SK-N-MC (cell line): ENCODE measurements around the gene HSP90AB1.
A peak's percentile ranks its signal among the peaks of the same experiment; 100 is the strongest.

Experiments used
- DNase-seq: peaks from one replicate; pipeline ENCODE4 v3.0.0-alpha.2; 2011; ENCODE audit warnings: low read depth, low spot score
- H3K27ac ChIP-seq: fragments of 200-600 bp; sonication (generic); 2 replicates; pipeline ENCODE4 v1.5.1; 2016; ENCODE audit warnings: mixed run types
- H3K36me3 ChIP-seq: fragments of 200-600 bp; sonication (generic); 2 replicates; pipeline ENCODE4 v1.6.1; 2017; ENCODE audit warnings: antibody characterized with exemption, low read length, mixed read lengths; ENCODE audit not compliant: insufficient read depth
- H3K4me3 ChIP-seq: fragments of 200-600 bp; sonication (generic); 2 replicates; pipeline ENCODE4 v1.5.1; 2016
- H3K9ac ChIP-seq: fragments of 200-600 bp; sonication (generic); 2 replicates; pipeline ENCODE4 v1.8.0; 2017; ENCODE audit warnings: mixed run types, mixed read lengths; ENCODE audit not compliant: insufficient read length
- H3K9me3 ChIP-seq: fragments of 200-600 bp; sonication (generic); 2 replicates; pipeline ENCODE4 v1.6.1; 2017; ENCODE audit warnings: low read depth, mild to moderate bottlenecking, antibody characterized with exemption, low read length, moderate library complexity, mixed read lengths
- EZH2 ChIP-seq: fragments of 200-600 bp; sonication (generic); IDR thresholded peaks from one replicate; pipeline ENCODE4 v1.6.1; 2017; ENCODE audit warnings: antibody characterized with exemption
- FOXP2 ChIP-seq: optimal IDR thresholded peaks from 2 replicates; pipeline ENCODE3; 2011; ENCODE audit warnings: mild to moderate bottlenecking, moderate library complexity; ENCODE audit not compliant: insufficient read depth; ENCODE audit errors: extremely low read length, control extremely low read depth
- POLR2AphosphoS5 ChIP-seq: IDR thresholded peaks from 2 replicates; pipeline ENCODE4 v1.6.1; 2012; ENCODE audit warnings: mild to moderate bottlenecking, low read depth, low read length, borderline replicate concordance

HSP90AB1 gene

GRCh38 chr6:44260451-44261297 is 13.8 kb downstream of the HSP90AB1 start:
- Histone ChIP-seq H3K27ac (no peak overlapping the region), H3K9me3 (no peaks in the 10 kb centered on the region), H3K4me3 (no peak overlapping the region), H3K36me3 (no peaks in the 10 kb centered on the region), H3K9ac (no peak overlapping the region)
- TF ChIP-seq POLR2AphosphoS5: no peak
- no peak for TF ChIP-seq FOXP2
- no peak for TF ChIP-seq EZH2
- no peak for DNase-seq

GRCh38 chr6:44261581-44261980 is 14.7 kb downstream of the HSP90AB1 start:
- no peak overlapping the region for H3K9ac ChIP-seq
- no peaks in the 10 kb centered on the region for H3K9me3 ChIP-seq
- TF ChIP-seq EZH2 (no peak), FOXP2 (no peak), POLR2AphosphoS5 (no peak)
- H3K36me3 ChIP-seq: no peaks in the 10 kb centered on the region
- H3K4me3 ChIP-seq: no peak overlapping the region
- H3K27ac ChIP-seq: no peak overlapping the region
- no peak for DNase-seq

- H3K36me3 ChIP-seq: no peaks in the 10 kb centered on the region
- H3K4me3 ChIP-seq: no peak overlapping the region
- H3K27ac ChIP-seq: no peak overlapping the region
- no peak for TF ChIP-seq FOXP2
- no peak for TF ChIP-seq EZH2
- no peak for TF ChIP-seq POLR2AphosphoS5
- H3K9me3 ChIP-seq: no peaks in the 10 kb centered on the region
- no peak for DNase-seq
- H3K9ac ChIP-seq: no peak overlapping the region
These were observed 15.8 kb downstream of the HSP90AB1 start for GRCh38 chr6:44262467-44263353.

GRCh38 chr6:44263354-44264100 is 16.6 kb downstream of the HSP90AB1 start:
- Histone ChIP-seq H3K9ac (no peak overlapping the region), H3K9me3 (no peaks in the 10 kb centered on the region), H3K4me3 (no peak overlapping the region), H3K27ac (no peak overlapping the region), H3K36me3 (no peaks in the 10 kb centered on the region)
- no peak for DNase-seq
- TF ChIP-seq EZH2 (no peak), POLR2AphosphoS5 (no peak), FOXP2 (no peak)

GRCh38 chr6:44264154-44265006 is 17.5 kb downstream of the HSP90AB1 start:
- no peak for TF ChIP-seq EZH2
- no peak for TF ChIP-seq POLR2AphosphoS5
- no peak for TF ChIP-seq FOXP2
- H3K9ac ChIP-seq: no peak overlapping the region
- no peaks in the 10 kb centered on the region for H3K9me3 ChIP-seq
- no peak overlapping the region for H3K27ac ChIP-seq
- DNase-seq: no peak
- H3K4me3 ChIP-seq: peak overlapping the region; percentile 95
- H3K36me3 ChIP-seq: no peaks in the 10 kb centered on the region

- Histone ChIP-seq H3K27ac (no peak within 1 kb of the TSS), H3K9me3 (no peaks in the 10 kb centered on the region), H3K4me3 (peak within 1 kb of the TSS; percentile 95), H3K36me3 (no peaks in the 10 kb centered on the region), H3K9ac (peak within 1 kb of the TSS; percentile 73)
- TF ChIP-seq FOXP2: no peak
- no peak for TF ChIP-seq EZH2
- 0 out of 2 replicates have a peak, but pooled peaks have one; percentile 31 for TF ChIP-seq POLR2AphosphoS5
- no peak for DNase-seq
These were observed 18.3 kb downstream of the HSP90AB1 start, which contains the start of gene NFKBIE for GRCh38 chr6:44265007-44265721. Gene NFKBIE (minus strand): TSS chr6:44265551. CDS start chr6:44265346, 205 bp downstream.

- Histone ChIP-seq H3K4me3 (peak overlapping the region; percentile 95), H3K27ac (no peak overlapping the region), H3K36me3 (no peaks in the 10 kb centered on the region), H3K9me3 (no peaks in the 10 kb centered on the region), H3K9ac (no peak overlapping the region)
- DNase-seq: no peak
- TF ChIP-seq POLR2AphosphoS5: no peak; the same call in 1 of the 2 replicates
- no peak for TF ChIP-seq FOXP2
- TF ChIP-seq EZH2: no peak
These were observed 18.9 kb downstream of the HSP90AB1 start for GRCh38 chr6:44265722-44266233.
